Activated gamma-delta T cell treated with Interleukin-2 at 50 U/mL for 16 hours (primary cell): ENCODE measurements around the gene IL1RL2.

Experiments used
- DNase-seq: peaks from one replicate; pipeline ENCODE4 v3.0.0-alpha.2; 2020

The IL1RL2 gene

DNA sequence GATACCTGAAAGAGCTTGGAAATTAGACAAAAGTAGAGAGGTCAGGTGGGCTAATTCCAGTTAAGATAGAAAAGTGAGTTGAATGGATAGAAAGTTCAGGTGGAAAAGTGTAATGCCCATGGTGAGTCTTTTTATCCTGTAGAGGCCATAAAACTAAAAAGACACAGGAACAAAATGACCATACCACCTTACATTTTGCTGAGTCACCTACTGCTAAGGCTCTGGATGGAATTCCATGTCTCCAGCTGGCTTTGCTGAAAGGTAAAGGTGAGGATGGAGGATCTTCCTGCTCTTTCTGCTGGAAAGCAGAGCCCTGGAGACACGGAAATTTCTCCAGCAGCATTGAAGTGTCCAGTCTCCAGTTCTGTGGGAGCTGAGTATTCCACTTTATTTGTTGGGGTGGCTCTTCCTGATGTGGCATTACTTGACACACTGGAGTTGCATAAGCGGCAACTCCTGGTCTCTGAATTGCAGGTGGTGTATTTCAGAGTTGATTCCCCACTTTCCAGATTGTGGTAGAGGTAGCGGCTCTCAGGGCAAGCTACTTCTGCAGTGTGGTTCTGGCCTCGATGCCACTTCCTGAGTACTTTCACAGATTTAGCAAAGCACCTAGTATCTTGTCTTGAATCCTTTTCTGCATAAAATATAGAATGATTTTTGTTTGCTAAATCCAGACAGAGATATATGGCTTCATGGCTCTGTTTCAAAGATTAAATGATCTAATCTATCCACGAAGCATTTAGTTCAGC is 10.7 kb downstream of the IL1RL2 start:
- peak; percentile 11 for DNase-seq

GRCh38 chr2:102200539-102200938 is 13.7 kb downstream of the IL1RL2 start:
- DNase-seq = no peak

- DNase-seq = no peak
Observed at GRCh38 chr2:102204638-102205037, 17.8 kb downstream of the IL1RL2 start.

GRCh38 chr2:102206666-102207341 is 20.0 kb downstream of the IL1RL2 start:
- no peak for DNase-seq

- DNase-seq = no peak
Observed at GRCh38 chr2:102208774-102209173, 22.0 kb downstream of the IL1RL2 start.

GRCh38 chr2:102209474-102209873 is 22.7 kb downstream of the IL1RL2 start:
- no peak for DNase-seq

GRCh38 chr2:102217032-102217431 is 30.2 kb downstream of the IL1RL2 start:
- no peak for DNase-seq

DNA sequence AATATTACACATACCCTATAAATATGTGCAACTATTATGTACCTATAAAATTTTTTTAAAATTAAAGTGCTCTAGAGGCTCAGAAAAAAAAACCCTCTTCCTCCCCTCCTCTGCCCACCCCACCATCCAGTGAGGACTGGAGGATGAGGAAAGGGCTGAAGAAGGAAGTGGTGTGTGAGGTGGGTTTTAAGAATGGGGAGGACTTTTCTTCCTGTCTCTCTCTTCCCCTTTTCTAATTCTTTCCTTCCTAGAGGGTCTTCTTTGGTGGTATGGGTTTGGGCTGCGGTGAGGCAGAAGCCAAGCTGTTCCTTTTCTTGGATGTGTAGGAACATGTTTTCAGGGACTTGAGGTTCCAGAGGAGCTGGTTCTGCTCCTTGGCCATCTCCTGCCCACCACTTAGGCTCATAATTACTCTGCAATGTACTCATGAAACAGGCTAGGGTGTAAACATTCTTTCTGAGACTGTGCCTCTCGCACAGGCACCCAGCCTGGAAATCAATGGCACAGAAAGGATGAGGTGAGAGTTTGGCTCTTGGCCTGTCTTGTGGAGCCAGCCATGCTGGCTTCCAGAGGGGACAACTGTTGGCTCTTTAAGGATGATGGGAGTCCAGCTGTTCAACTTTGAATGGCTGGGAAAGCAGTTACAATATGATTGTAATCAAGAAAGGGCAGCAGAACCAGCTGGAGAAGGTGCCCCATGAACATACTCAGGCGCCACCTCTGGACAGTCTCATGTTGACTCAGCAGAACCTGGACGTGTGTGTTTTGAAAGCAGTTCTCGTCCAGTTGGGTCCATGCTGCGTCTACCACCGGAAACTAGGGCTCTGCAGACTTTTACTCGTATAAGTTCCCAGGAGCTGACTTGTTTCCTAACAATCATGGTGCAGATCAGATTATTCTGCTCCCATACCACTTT is 38.3 kb downstream of the IL1RL2 start:
- no peak for DNase-seq

- DNase-seq = no peak
Observed at GRCh38 chr2:102226171-102226570, 39.3 kb downstream of the IL1RL2 start.

DNA sequence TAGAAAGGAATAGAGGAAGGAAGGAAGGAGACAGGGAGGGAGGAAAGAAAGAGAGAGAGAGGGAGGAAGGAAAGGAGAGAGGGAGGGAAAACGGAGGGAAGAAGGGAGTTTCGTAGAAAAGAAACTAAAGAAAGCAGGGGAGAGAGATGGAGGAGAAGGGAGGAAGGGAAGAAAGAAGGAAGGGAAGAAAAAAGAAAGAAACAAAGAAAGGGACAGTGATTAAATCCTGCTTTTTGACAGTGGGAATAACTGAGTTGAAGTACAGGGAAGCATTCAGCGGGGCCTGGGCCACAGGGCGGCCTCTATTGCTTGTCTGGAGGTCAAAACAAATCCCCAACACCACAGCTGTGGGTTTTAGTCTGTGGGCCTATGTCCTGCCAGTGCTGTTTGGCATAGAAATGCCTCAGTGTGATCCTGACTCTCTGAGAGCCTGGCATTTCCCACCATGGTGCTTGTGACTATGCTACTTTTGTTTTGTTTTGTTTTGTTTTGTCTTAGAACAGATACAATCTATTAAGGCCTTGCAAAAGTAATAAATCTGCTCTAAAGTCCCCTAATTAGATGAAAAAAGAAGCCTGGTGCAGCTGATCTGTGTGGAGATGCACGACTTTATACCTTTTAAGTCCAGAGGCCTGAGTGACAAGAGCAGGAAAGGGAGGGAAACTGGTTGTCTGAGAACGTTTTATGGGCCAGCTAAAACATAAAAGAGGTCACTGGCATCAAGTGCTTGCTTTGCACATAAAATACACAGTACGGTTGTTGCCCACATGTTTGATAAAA is 40.0 kb downstream of the IL1RL2 start:
- DNase-seq = no peak

- DNase-seq = no peak
Observed at GRCh38 chr2:102229141-102229769, 42.4 kb downstream of the IL1RL2 start.

DNA sequence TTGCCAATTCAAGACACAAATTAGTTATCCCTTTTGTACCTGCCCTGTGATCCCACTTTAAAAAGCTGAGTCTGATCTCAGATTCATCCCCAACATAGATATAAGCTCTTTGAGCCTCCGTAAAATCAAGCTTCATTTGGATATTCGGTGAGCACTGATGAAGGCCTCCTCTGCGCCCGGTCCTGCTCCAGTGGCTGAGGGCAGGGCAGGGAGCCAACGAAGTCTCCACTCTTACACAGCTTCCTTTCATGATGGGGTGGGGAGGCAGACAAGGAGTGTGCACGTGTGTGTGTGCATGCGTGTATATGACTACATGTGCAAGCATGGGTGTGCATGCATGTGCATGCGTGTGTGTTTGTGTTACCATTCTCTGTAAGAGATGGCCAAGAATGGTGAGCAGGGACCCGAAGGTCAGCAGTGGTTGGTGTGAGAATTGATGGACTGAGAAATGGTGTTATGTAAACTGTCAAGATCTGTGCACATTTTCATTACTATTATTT is 43.6 kb downstream of the IL1RL2 start:
- DNase-seq = no peak

DNA sequence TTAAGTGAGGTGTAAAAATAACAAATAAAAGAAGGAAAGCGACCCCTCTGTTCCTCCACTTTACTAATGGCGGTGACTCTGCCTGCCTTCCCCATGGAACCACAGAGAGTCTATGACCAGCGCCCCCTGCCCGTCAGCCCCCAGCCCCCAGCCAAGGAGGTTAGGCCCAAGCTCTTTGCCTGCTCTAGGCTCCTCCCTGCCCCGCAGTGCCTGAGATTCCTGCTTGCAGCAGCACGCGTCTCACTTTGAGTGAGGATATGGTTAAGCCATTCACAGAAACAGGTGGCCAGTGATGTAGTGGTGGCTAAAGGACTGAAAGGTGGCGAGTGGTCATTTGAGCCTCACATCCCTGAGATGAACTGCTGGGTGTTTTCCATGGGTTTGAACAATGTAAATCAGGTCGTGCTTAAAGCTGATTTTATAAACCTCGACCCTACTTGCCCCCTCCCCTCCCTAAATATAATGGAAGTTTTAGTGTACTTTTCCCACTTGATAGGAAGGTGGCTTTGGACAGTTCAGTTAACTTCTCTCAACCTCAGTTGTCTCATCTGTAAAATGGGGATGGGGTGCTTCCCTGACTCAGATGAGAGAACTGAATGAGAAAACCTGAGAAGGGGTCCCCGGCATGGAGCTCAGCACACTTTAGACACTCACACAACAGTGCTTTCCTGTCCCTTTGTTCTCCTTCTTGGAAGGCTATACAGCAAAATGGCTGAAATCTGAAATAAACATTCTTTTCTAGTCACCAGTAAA is 46.5 kb downstream of the IL1RL2 start:
- no peak for DNase-seq

DNA sequence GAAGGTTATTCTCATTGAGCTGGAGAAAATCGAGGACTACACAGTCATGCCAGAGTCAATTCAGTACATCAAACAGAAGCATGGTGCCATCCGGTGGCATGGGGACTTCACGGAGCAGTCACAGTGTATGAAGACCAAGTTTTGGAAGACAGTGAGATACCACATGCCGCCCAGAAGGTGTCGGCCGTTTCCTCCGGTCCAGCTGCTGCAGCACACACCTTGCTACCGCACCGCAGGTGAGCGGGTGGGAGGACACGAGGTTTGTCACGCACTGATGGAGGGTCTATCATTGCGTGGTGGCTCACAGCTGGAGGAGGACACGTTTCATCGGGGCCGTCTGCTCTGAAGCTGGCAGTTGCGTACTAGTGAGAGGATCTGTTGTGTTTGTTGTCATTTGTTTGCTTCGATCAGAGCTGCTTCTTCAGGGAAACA is 48.2 kb downstream of the IL1RL2 start:
- no peak for DNase-seq

GRCh38 chr2:102235491-102235890 is 48.7 kb downstream of the IL1RL2 start:
- DNase-seq = no peak

GRCh38 chr2:102236132-102236531 is 49.3 kb downstream of the IL1RL2 start:
- DNase-seq = no peak

DNA sequence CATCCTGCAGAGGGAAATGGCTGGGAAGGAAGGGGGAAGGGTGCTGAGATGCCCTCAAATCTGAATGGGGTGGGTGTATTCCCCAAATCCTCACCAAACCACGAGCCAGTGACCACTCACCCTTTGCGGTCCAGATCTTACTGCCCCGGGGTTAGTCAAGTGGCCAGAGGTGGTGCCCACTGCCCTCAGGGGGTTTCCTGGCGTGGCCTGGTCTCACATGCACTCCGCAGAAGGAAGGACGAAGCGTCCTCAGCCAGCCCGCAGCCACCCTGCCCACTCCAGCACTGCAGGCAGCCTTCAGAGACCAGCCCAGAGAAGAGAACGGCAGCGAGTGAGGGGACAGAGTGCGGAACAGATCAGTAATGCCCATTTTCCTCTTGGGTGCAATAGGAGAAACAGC is 50.4 kb downstream of the IL1RL2 start:
- DNase-seq = no peak

DNA sequence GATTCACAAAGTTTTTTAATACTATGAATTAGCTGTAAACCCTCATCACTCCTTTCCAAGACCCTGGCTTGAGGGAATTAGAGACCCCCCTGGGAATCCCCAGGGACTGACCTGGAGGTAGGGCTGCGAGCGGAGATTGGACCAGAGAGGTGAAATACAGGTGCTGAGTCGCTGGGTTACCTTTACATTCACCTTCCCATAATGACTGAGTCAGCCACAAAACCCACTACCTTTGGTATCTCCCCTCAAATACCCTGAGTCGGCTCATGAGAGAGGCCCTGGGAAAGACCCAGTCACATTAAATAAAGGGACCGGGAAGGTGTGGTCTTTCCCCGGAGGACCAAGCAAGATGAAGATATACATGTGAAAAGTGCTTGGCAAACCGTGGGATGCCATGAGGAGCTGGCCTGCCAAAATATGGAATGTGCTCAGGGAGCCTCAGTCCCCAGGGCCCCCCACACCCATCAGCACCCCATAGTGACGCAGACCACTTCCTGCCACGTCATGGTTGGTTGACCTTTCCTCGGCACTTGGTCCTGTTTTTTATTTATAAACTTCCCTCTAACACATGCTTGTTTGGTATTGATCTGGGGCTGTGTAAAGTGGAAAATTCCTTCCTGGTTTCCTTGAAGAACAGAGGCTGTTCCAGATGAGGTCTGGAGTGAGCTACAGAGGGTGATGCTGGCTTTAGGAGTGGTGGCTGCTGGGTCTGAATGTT is 51.4 kb downstream of the IL1RL2 start:
- no peak for DNase-seq

DNA sequence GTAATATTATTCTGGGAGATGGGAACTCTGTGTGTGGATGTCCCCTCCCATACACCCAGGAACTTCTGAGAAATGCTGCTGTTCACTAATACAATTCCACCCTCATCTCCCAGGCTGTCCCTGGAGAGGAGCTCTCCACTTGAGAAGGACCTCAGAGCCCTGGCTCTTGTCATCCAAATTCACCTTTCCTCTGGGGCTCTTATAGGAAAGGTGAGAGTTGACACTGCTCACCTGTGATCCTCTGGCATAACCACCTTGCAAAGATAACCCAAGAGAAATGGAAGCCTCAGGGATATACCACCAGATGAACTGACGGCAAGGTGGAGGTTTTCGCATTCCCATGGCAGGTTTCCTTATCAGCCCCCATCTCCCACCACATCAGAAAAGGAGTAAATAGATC is 52.0 kb downstream of the IL1RL2 start:
- DNase-seq = no peak

DNA sequence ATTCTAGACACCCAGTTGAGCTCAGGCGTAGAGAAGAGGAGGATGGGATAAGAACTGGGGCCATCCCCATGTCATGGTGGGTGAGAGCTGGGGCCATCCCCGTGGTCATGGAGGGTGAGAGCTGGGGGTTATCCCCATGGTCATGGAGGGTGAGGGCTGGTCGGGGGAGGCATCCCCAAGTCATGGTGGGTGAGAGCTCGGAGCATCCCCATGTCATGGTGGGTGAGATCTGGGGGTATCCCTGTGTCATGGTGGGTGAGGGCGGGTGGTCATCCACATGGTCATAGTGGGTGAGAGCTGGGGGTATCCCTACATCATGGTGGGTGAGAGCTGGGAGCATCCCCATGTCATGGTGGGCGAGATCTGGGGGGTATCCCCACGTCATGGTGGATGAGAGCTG is 52.5 kb downstream of the IL1RL2 start:
- DNase-seq = no peak
